Coronary artery (tissue), 2 donors: ENCODE data around the gene SGCA.
A peak's percentile ranks its signal among the peaks of the same experiment; 100 is the strongest.

Source experiments
- DNase-seq: peaks from one replicate; pipeline ENCODE4 v3.0.0-alpha.2; 2017; ENCODE audit warnings: low spot score
- H3K27ac ChIP-seq, 2 donors: fragments of 200-600 bp; sonication (generic); one replicate each; pipeline ENCODE4 v1.5.1; 2016 to 2019
- H3K4me3 ChIP-seq: fragments of 200-600 bp; sonication (generic); 2 replicates; pipeline ENCODE4 v1.5.1; 2016; ENCODE audit warnings: mild to moderate bottlenecking, moderate library complexity
- TF ChIP-seq, protein P1 (sequence below): fragments of 200-600 bp; sonication (generic); IDR thresholded peaks from one replicate; pipeline ENCODE4 v1.5.1; 2019; ENCODE audit warnings: antibody characterized with exemption

SGCA gene

DNA sequence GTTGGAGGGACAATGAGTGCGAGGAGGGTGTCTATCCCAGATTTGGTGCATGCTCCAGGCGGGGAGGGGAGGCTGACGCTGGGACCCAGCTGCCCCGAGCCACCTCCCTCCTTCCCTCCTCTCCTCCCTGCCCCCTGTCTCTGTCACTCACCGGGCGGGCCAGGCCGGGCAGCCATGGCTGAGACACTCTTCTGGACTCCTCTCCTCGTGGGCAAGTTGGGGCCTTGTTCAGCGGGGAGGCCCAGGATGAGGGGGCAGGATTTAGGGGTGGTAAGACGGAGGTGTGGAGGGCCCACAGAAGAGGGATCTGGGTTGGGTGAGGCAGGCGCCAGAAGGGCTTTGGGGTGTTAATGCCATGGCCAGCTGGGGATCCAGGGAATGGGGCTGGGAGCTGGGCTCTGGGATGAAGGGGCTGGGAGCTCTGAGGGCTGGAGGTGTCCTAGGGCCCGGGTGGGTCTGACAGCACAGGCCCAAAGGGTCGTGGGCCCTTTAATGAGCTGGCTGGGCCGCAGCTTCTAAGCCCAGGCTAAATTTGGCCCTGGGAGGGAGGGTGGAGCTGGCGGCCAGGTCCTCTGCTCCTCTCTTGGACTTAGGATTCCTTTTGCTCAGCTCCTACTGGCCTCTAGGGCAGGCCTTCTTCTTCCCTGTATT lies at the start of gene SGCA:
SGCA (plus strand) TSS at position 139 of the 651 bp plus-strand sequence; CDS start at position 175, 36 bp downstream.
- TF ChIP-seq, protein P1, sequence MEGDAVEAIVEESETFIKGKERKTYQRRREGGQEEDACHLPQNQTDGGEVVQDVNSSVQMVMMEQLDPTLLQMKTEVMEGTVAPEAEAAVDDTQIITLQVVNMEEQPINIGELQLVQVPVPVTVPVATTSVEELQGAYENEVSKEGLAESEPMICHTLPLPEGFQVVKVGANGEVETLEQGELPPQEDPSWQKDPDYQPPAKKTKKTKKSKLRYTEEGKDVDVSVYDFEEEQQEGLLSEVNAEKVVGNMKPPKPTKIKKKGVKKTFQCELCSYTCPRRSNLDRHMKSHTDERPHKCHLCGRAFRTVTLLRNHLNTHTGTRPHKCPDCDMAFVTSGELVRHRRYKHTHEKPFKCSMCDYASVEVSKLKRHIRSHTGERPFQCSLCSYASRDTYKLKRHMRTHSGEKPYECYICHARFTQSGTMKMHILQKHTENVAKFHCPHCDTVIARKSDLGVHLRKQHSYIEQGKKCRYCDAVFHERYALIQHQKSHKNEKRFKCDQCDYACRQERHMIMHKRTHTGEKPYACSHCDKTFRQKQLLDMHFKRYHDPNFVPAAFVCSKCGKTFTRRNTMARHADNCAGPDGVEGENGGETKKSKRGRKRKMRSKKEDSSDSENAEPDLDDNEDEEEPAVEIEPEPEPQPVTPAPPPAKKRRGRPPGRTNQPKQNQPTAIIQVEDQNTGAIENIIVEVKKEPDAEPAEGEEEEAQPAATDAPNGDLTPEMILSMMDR = no peak
- no peak for DNase-seq
- Histone ChIP-seq H3K4me3 (peak within 1 kb of the TSS; percentile 70), H3K27ac (peak within 1 kb of the TSS; percentile 95 to 96)

DNA sequence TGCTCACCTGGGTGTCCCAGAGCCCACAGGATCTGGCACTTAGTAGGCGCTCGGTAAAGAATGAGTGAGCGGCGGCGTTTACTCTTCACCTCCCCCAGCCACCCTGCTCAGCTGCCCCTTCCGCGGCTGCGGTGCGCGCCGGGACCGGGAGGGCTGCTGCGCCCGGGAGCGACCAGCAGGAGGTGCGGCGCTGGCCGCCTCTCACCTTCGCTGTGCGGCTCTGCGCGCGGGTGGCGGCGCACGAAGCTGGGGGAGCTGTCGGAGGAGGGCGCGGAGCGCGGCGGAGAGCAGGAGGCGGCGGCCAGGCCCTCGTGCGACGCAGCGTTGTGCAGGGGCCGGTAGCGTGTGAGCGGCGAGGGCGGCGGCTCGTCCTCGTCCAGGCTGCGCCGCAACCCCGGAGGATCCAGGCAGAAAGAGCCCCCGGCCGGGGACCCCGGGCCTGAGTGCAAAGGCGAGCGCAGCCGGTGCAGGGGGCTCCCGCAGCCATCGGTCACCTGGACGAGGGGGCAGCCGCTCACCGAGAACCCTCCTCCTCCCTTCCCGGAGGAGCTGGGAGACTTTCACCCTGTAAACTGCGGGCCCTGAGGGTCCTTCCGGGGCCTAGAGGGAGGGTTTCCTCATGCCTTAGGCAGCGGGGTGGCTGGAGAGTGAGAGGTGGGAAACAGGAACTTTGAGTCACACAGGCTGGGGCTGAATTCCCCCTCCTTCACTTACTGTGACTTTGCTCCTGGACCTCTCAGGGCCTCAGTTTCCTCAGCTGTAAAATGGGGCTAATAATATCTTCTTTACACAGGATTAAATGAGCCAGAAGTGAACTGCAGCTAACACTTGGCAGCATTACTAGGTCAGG lies 48.4 kb upstream of the SGCA start:
- TF ChIP-seq, protein P1 = peak; percentile 42
- Histone ChIP-seq H3K27ac (no peak overlapping the region), H3K4me3 (peak overlapping the region; percentile 49)
- DNase-seq = no peak

DNA sequence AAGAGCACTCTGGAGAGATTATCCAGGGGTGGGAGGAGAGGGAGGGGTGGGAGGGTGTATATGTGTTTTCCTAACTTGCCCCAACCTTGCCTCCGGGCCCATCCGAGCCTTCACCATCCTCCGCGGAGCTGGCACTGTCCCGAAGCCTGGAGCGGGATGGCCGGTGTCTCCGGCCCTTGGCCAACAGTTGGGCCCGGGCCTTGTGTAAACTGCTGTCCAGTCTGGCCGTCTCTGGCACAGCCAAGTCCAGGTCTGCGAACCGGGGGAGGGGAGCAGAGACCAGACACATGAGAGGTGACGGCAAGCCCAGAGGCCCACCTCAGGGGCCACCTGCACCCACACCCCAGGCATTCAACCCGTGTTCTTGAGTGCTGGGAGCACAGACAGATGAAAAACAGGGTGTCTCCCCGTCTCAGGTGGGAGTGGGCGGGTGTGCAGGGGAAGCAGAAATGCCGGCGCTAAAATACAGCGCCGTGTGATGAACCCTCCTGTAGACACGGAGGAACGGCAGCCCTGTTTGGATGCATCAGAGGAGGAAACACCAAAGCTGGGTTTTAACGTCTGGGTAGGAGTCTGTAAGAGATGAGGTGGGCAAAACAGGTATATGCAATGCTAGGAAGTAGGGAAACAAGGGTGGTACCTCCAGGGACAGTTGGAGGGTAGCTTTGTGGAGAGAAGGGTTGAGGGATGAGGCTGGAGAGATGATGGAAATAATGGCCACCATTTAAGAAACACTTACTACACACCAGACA lies 47.6 kb upstream of the SGCA start:
- TF ChIP-seq, protein P1 = no peak
- no peak for DNase-seq
- no peak overlapping the region for H3K27ac ChIP-seq
- no peak overlapping the region for H3K4me3 ChIP-seq

DNA sequence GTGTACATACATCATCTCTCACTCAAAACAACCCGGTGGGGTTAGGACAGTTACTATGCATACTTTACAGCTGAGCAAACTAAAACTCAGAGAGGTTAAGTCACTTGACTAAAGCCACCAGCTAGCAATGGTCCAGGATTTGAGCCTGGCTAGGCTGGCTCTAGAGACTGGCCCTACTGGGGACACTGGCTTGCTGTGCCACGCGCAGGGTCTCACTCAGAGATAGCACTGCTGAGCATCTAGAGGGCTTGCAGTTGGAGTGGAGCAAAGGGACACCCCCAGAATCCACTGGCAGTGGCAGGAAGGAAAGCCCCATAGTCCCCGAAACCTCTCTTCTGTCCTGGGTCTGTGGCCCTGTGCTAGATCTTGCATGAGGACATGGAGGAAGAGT lies 47.0 kb upstream of the SGCA start:
- DNase-seq = no peak
- H3K27ac ChIP-seq = no peak overlapping the region
- H3K4me3 ChIP-seq = no peak overlapping the region
- TF ChIP-seq, protein P1 = no peak

DNA sequence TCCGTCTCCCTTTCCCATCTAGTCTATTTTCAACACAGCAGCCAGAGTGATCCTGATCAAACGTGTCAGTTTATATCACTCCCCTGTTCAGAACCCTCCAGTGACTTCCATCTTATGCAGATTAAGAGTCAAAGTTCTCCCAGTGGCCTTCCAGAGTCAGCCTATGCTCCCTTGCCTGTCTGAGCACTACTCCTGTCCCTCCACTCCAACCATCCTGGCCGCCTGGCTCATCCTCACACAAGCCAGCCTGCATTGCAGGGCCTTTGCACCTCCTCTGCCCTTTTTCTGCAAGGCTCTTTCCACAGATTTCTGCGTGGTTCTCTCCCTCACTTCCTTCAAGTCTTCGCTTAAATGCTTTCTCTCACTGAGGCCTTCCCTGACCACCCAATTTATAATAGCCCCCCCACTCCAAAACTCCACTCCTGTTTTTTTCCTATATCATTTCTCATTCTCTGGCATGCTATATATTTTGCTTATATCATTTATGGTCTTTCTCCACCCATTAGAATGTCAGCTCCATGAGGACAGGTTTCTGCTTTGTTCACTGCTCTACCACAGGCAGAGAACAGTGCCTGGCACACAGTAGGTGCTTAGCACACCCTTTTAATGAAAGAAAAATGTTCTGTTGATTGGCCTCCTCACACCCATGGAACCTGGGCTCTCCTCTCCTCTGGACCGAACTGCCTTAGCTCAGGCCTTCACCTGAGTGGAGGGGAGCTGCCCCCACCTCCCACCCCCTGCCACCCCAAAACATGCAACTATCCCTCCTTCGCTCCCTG lies 45.1 kb upstream of the SGCA start:
- H3K27ac ChIP-seq = no peak overlapping the region
- TF ChIP-seq, protein P1 = no peak
- no peak for DNase-seq
- H3K4me3 ChIP-seq = no peak overlapping the region

DNA sequence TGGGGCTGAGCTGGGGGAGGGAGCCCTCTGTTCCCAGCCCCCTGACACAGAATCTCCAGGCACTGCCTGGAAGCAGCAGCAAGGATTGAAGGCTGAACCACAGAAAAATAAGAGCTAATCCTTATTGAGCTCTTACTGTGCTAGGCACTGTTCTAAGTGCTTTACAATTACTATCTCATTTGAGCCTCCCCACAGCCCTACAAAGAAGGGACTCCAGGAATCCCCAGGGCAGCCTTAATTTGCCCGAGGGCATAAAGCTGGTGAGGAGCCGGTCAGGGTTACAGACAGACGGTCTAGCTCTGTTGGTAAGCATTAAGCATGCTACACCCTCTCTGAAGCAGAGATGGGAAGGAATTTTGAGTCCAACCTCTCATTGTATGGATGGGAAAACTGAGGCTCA lies 42.9 kb upstream of the SGCA start:
- TF ChIP-seq, protein P1 = no peak
- Histone ChIP-seq H3K27ac (no peak overlapping the region), H3K4me3 (no peak overlapping the region)
- no peak for DNase-seq
